ENCODE results near the gene POU6F2.

POU6F2 gene

DNA sequence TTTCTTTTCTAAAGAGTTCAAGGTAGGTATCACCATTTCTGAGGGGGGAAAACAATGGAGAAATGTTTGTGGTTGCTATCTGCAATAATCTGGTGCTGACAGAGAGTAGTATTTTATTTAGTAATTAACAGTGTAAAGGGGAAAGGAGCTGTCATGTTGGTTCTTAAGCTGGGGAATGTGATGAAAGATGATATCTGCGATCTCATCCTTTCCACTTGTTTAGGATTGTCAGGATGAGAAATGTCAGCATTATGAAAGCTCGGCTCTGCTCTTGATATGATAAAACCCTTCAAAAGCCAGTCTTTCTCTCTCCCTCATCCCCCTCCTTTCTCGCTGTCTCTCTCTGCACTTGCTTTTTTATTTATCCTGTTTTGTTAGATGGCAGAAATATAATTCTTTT is 106.1 kb downstream of the POU6F2 start:
- TF ChIP-seq Cebpa-rat (IDR thresholded peaks at IDR 0.05): no peak
- no peak overlapping the region for H3K4me3 ChIP-seq
- H3K9me3 ChIP-seq: no peaks in the 10 kb centered on the region
- H3K27me3 ChIP-seq: no peaks in the 10 kb centered on the region
- H3K4me1 ChIP-seq: peaks cover 15% of the 10 kb centered on the region
- H3K36me3 ChIP-seq: no peaks in the 10 kb centered on the region
- no peaks in the 10 kb centered on the region for H4K20me1 ChIP-seq
- H3K27ac ChIP-seq: no peak overlapping the region
- no peak overlapping the region for H3K4me2 ChIP-seq
- no peak overlapping the region for H3K9ac ChIP-seq

DNA sequence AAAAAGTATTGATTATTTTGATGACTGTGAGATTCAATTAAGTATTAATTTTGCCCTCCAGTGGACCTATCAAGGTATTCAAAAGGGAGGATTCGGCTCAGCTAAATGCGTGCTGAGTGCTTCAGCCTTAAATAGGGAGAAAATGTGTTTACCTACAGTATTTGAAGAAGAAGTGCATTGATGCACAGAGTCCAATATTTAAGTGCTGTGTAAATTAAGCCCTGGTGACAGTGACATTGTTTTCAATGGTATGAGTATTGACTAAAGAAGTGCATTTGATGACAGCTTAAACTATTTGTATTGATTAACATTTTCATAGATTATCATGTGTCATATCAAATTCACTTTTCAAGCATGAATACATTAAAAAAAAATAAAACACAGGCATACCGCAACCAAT is 106.6 kb downstream of the POU6F2 start:
- no peak overlapping the region for H3K4me3 ChIP-seq
- H3K36me3 ChIP-seq: no peaks in the 10 kb centered on the region
- H3K4me2 ChIP-seq: peak overlapping the region; percentile 76
- TF ChIP-seq Cebpa-rat (IDR thresholded peaks at IDR 0.05): no peak
- no peak overlapping the region for H3K9ac ChIP-seq
- H4K20me1 ChIP-seq: no peaks in the 10 kb centered on the region
- peaks cover 17% of the 10 kb centered on the region for H3K4me1 ChIP-seq
- no peaks in the 10 kb centered on the region for H3K27me3 ChIP-seq
- H3K9me3 ChIP-seq: no peaks in the 10 kb centered on the region
- no peak overlapping the region for H3K27ac ChIP-seq

- no peak for TF ChIP-seq Cebpa-rat (IDR thresholded peaks at IDR 0.05)
- no peak overlapping the region for H3K27ac ChIP-seq
These were observed 107.5 kb downstream of the POU6F2 start for GRCh38 chr7:39085189-39085588.

DNA sequence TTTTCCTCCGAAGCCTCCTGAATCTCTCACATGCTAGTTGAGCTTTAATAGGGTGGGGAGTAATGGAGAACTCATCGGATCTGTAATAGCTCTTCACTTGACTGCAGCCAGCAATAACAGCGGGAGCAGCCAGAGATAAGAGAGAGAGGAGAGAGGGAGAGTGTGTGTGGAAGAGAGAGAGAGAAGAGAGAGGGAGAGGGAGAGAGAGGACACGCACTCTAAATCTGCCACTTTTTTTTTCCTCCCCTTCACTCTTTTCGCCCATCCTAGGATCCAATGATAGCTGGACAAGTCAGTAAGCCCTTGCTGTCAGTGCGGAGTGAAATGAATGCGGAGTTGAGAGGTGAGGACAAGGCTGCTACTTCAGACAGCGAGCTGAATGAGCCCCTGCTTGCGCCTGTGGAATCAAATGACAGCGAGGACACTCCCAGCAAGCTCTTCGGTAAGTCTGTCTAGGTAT is 107.9 kb downstream of the POU6F2 start:
- Histone ChIP-seq H3K4me3 (no peak overlapping the region), H3K4me1 (peaks cover 30% of the 10 kb centered on the region), H4K20me1 (no peaks in the 10 kb centered on the region), H3K9me3 (no peaks in the 10 kb centered on the region), H3K4me2 (peak overlapping the region; percentile 76), H3K27ac (no peak overlapping the region), H3K27me3 (no peaks in the 10 kb centered on the region), H3K36me3 (no peaks in the 10 kb centered on the region), H3K9ac (no peak overlapping the region; the same call in 1 of the 2 replicates)
- TF ChIP-seq Cebpa-rat (IDR thresholded peaks at IDR 0.05): no peak

More at GRCh38 chr7:39085189-39085588, 107.5 kb downstream of the POU6F2 start:
- H3K4me1 ChIP-seq: peaks cover 26% of the 10 kb centered on the region
- H3K4me3 ChIP-seq: no peak overlapping the region
- no peaks in the 10 kb centered on the region for H4K20me1 ChIP-seq
- H3K27me3 ChIP-seq: no peaks in the 10 kb centered on the region
- H3K9ac ChIP-seq: no peak overlapping the region; the same call in 1 of the 2 replicates
- H3K36me3 ChIP-seq: no peaks in the 10 kb centered on the region
- no peaks in the 10 kb centered on the region for H3K9me3 ChIP-seq
- peak overlapping the region; percentile 76 for H3K4me2 ChIP-seq

- peaks cover 37% of the 10 kb centered on the region for H3K4me1 ChIP-seq
- no peak overlapping the region for H3K4me3 ChIP-seq
- no peaks in the 10 kb centered on the region for H4K20me1 ChIP-seq
- no peak overlapping the region for H3K27ac ChIP-seq
- no peak overlapping the region for H3K4me2 ChIP-seq
- no peaks in the 10 kb centered on the region for H3K36me3 ChIP-seq
- H3K27me3 ChIP-seq: no peaks in the 10 kb centered on the region
- H3K9ac ChIP-seq: no peak overlapping the region
- TF ChIP-seq Cebpa-rat (IDR thresholded peaks at IDR 0.05): no peak
- H3K9me3 ChIP-seq: no peaks in the 10 kb centered on the region
These were observed 109.1 kb downstream of the POU6F2 start for GRCh38 chr7:39086638-39087360.

- H3K27me3 ChIP-seq: no peaks in the 10 kb centered on the region
- peaks cover 37% of the 10 kb centered on the region for H3K4me1 ChIP-seq
- no peak overlapping the region for H3K4me3 ChIP-seq
- no peak overlapping the region for H3K4me2 ChIP-seq
- H3K9me3 ChIP-seq: no peaks in the 10 kb centered on the region
- H3K27ac ChIP-seq: no peak overlapping the region
- no peaks in the 10 kb centered on the region for H3K36me3 ChIP-seq
- no peak overlapping the region for H3K9ac ChIP-seq
- TF ChIP-seq Cebpa-rat (IDR thresholded peaks at IDR 0.05): no peak
- no peaks in the 10 kb centered on the region for H4K20me1 ChIP-seq
These were observed 111.3 kb downstream of the POU6F2 start for GRCh38 chr7:39088730-39089593.

DNA sequence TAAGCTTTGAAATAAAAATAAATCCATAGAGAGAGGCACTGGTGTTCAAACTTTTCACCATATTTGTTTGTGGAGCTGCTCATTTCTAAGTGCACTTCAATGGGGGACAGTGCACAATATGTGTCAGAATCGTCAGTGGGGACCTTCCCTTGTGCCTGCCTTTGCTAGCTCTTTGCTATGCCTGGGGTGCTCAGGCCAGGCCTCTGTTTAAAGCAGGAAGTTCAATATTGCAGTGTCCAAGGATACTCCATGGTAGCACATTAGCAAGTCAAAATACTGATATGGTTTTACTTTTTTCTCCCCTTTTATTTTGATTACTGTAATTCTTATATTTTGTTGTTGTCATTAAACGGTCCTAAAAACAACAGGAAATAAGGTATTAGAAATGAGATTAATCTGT is 113.4 kb downstream of the POU6F2 start:
- no peak overlapping the region for H3K4me3 ChIP-seq
- H3K4me2 ChIP-seq: no peak overlapping the region; the same call in 1 of the 2 replicates
- no peaks in the 10 kb centered on the region for H3K9me3 ChIP-seq
- no peaks in the 10 kb centered on the region for H3K27me3 ChIP-seq
- no peak for TF ChIP-seq Cebpa-rat (IDR thresholded peaks at IDR 0.05)
- no peak overlapping the region for H3K9ac ChIP-seq
- no peaks in the 10 kb centered on the region for H3K36me3 ChIP-seq
- H4K20me1 ChIP-seq: no peaks in the 10 kb centered on the region
- H3K4me1 ChIP-seq: peaks cover 28% of the 10 kb centered on the region
- H3K27ac ChIP-seq: no peak overlapping the region

DNA sequence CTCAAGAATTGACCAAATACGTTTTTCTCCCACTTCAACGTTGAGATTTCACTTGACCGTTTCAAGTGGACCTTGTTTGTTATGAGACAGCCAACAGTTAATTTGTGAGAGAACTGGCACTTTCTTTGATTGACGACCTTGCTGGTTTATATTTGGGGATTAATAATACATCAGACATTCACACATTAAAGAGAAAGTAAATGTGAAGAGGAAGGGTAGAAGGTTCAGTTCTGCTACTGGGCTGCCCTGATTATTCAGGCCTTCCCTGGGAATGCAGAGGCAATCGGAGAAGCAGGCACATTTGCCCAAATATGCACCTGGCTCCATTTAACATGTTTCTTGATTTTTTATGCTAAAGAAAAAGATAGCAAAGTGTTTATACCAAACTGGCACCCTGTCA is 114.1 kb downstream of the POU6F2 start:
- H3K9ac ChIP-seq: no peak overlapping the region
- H3K4me1 ChIP-seq: peaks cover 31% of the 10 kb centered on the region
- H3K27me3 ChIP-seq: no peaks in the 10 kb centered on the region
- no peaks in the 10 kb centered on the region for H3K9me3 ChIP-seq
- H3K36me3 ChIP-seq: no peaks in the 10 kb centered on the region
- TF ChIP-seq Cebpa-rat (IDR thresholded peaks at IDR 0.05): no peak
- no peak overlapping the region for H3K4me2 ChIP-seq
- no peak overlapping the region for H3K4me3 ChIP-seq
- no peak overlapping the region for H3K27ac ChIP-seq
- no peaks in the 10 kb centered on the region for H4K20me1 ChIP-seq

GRCh38 chr7:39094731-39095130 is 117.0 kb downstream of the POU6F2 start:
- TF ChIP-seq Cebpa-rat (IDR thresholded peaks at IDR 0.05): no peak
- H3K9ac ChIP-seq: no peak overlapping the region
- no peaks in the 10 kb centered on the region for H3K9me3 ChIP-seq
- no peak overlapping the region for H3K27ac ChIP-seq
- no peaks in the 10 kb centered on the region for H3K27me3 ChIP-seq
- H3K36me3 ChIP-seq: no peaks in the 10 kb centered on the region
- H3K4me3 ChIP-seq: no peak overlapping the region
- peaks cover 40% of the 10 kb centered on the region for H3K4me1 ChIP-seq
- H3K4me2 ChIP-seq: no peak overlapping the region
- H4K20me1 ChIP-seq: no peaks in the 10 kb centered on the region
